IMR-90 (cell line): Measurements from ENCODE around the gene FOXK1. TPM values are rescaled to one million over a fixed set of nuclear protein-coding genes. Genes with fewer than 3 reads are reported as not detected.

Source experiments
- ATAC-seq: fragments of 200-7000 bp; cut with Tn5 transposase; 2 replicates; pipeline ENCODE4 v1.9.1; 2020; ENCODE audit warnings: low read depth, mild to moderate bottlenecking, moderate library complexity
- BruUV-seq: library from RNA; stranded (reverse); fragments of 400-500 nt; replicated peaks from 2 replicates; lab custom pipeline; 2021; lab: Mats Ljungman, UMichigan
- CTCF ChIA-PET: fragments of 300-600 bp; formaldehyde crosslinking; extraction: SDS; loops from one replicate; lab custom pipeline; 2021; ENCODE audit warnings: antibody characterized with exemption; lab: Yijun Ruan, JAX
- POLR2A ChIA-PET: fragments of 300-600 bp; sonication (Branson Sonifier 250); formaldehyde crosslinking; loops from one replicate; lab custom pipeline; 2022; ENCODE audit warnings: antibody characterized with exemption; ENCODE audit not compliant: unreplicated experiment; lab: Charles Lee
- DNase-seq: peaks from one replicate; pipeline ENCODE4 v3.0.0; 2013
- H2AFZ ChIP-seq: replicated peaks from 2 replicates; pipeline ENCODE3; 2013; ENCODE audit warnings: low read length, mild to moderate bottlenecking; ENCODE audit not compliant: poor library complexity
- H2AK5ac ChIP-seq: 2 replicates; pipeline ENCODE4 v1.6.1; 2013; ENCODE audit warnings: low read depth, low read length, inconsistent platforms
- H2AK9ac ChIP-seq: replicated peaks from 2 replicates; pipeline ENCODE3; 2013; ENCODE audit warnings: mild to moderate bottlenecking, low read depth, low read length, moderate library complexity; ENCODE audit not compliant: poor library complexity
- H2BK120ac ChIP-seq: 2 replicates; pipeline ENCODE4 v1.6.1; 2013; ENCODE audit warnings: low read depth, low read length, inconsistent platforms
- H2BK15ac ChIP-seq: 3 replicates; pipeline ENCODE4 v1.6.1; 2013; ENCODE audit warnings: low read depth, low read length, inconsistent platforms
- H2BK20ac ChIP-seq: 2 replicates; pipeline ENCODE4 v1.6.1; 2013; ENCODE audit warnings: low read depth, mild to moderate bottlenecking, inconsistent platforms, low read length, moderate library complexity
- H2BK5ac ChIP-seq: 2 replicates; pipeline ENCODE4 v1.6.1; 2013; ENCODE audit warnings: mild to moderate bottlenecking, low read depth, low read length, inconsistent platforms; ENCODE audit not compliant: poor library complexity, severe bottlenecking
- H3K14ac ChIP-seq: replicated peaks from 2 replicates; pipeline ENCODE4 v1.6.1; 2013; ENCODE audit warnings: low read depth, low read length, inconsistent platforms
- H3K18ac ChIP-seq: 2 replicates; pipeline ENCODE4 v1.6.1; 2013; ENCODE audit warnings: low read depth, low read length, control low read depth
- H3K23ac ChIP-seq: 2 replicates; pipeline ENCODE4 v1.6.1; 2013; ENCODE audit warnings: low read depth, low read length, inconsistent platforms
- H3K27ac ChIP-seq: 2 replicates; pipeline ENCODE4 v1.5.1; 2013; ENCODE audit warnings: mild to moderate bottlenecking, control low read depth, low read length; ENCODE audit not compliant: insufficient read depth
- H3K27me3 ChIP-seq: 2 replicates; pipeline ENCODE4 v1.6.1; 2013; ENCODE audit warnings: low read length; ENCODE audit not compliant: control insufficient read depth, insufficient read depth
- H3K36me3 ChIP-seq: 2 replicates; pipeline ENCODE4 v1.6.1; 2013; ENCODE audit warnings: low read length, mixed read lengths; ENCODE audit not compliant: control insufficient read depth, insufficient read depth
- H3K4ac ChIP-seq: 2 replicates; pipeline ENCODE4 v1.6.1; 2013; ENCODE audit warnings: low read depth, low read length, inconsistent platforms
- H3K4me1 ChIP-seq: 2 replicates; pipeline ENCODE4 v1.6.1; 2013; ENCODE audit warnings: low read length, mixed read lengths; ENCODE audit not compliant: control insufficient read depth, insufficient read depth
- H3K4me2 ChIP-seq: 2 replicates; pipeline ENCODE4 v1.6.1; 2013; ENCODE audit warnings: low read depth, mild to moderate bottlenecking, control low read depth, low read length, moderate library complexity
- H3K4me3 ChIP-seq: 2 replicates; pipeline ENCODE4 v1.5.1; 2013; ENCODE audit warnings: low read depth, mild to moderate bottlenecking, control low read depth, low read length, moderate library complexity; ENCODE audit not compliant: insufficient read depth
- H3K56ac ChIP-seq: 2 replicates; pipeline ENCODE4 v1.6.1; 2013; ENCODE audit warnings: low read length, inconsistent platforms; ENCODE audit not compliant: insufficient read depth; ENCODE audit errors: extremely low read depth
- H3K79me1 ChIP-seq, 2 experiments: 2 replicates each; pipeline ENCODE4 v1.6.1; 2013; ENCODE audit warnings: low read length in 2 of 2, inconsistent platforms in 1 of 2, low read depth in 1 of 2
- H3K9ac ChIP-seq: 2 replicates; pipeline ENCODE4 v1.6.1; 2013; ENCODE audit warnings: low read depth, low read length, control low read depth
- H3K9me1 ChIP-seq: 2 replicates; pipeline ENCODE4 v1.6.1; 2013; ENCODE audit warnings: low read length, inconsistent platforms; ENCODE audit not compliant: insufficient read depth
- H3K9me3 ChIP-seq: 2 replicates; pipeline ENCODE4 v1.6.1; 2013; ENCODE audit warnings: low read length; ENCODE audit not compliant: control insufficient read depth, insufficient read depth
- H4K20me1 ChIP-seq: 2 replicates; pipeline ENCODE4 v1.6.1; 2013; ENCODE audit warnings: low read length, inconsistent platforms; ENCODE audit not compliant: insufficient read depth
- H4K5ac ChIP-seq: 2 replicates; pipeline ENCODE4 v1.6.1; 2013; ENCODE audit warnings: mild to moderate bottlenecking, low read depth, low read length, control low read depth
- H4K8ac ChIP-seq, 2 experiments: 2 replicates each; pipeline ENCODE4 v1.6.1; 2013; ENCODE audit warnings: low read depth in 2 of 2, low read length in 2 of 2, control low read depth in 1 of 2, inconsistent platforms in 1 of 2
- H4K91ac ChIP-seq: 2 replicates; pipeline ENCODE4 v1.6.1; 2013; ENCODE audit warnings: low read depth, low read length, inconsistent platforms; ENCODE audit not compliant: insufficient read depth
- BHLHE40 ChIP-seq: fragments of 150-350 bp; IDR thresholded peaks from 2 replicates; pipeline ENCODE4 v1.6.1; 2016; ENCODE audit warnings: mild to moderate bottlenecking, low read depth, low read length
- CEBPB ChIP-seq: IDR thresholded peaks from 2 replicates; pipeline ENCODE4 v1.6.1; 2012; ENCODE audit warnings: low read depth, low read length, improper control_type of control experiment
- CHD1 ChIP-seq: IDR thresholded peaks from 2 replicates; pipeline ENCODE4 v1.6.1; 2012; ENCODE audit warnings: low read depth, low read length, improper control_type of control experiment
- CTCF ChIP-seq: conservative IDR thresholded peaks from 2 replicates; pipeline ENCODE4 v1.5.1; 2012; ENCODE audit warnings: mild to moderate bottlenecking, low read depth, low read length, improper control_type of control experiment
- FOS ChIP-seq: fragments of 150-350 bp; IDR thresholded peaks from 2 replicates; pipeline ENCODE4 v1.6.1; 2016; ENCODE audit warnings: low read depth, low read length
- MAFK ChIP-seq: IDR thresholded peaks from 2 replicates; pipeline ENCODE4 v1.6.1; 2012; ENCODE audit warnings: low read depth, low read length, improper control_type of control experiment
- MXI1 ChIP-seq: IDR thresholded peaks from 2 replicates; pipeline ENCODE4 v1.6.1; 2012; ENCODE audit warnings: low read depth, mild to moderate bottlenecking, low read length, moderate library complexity, borderline replicate concordance
- NFE2L2 ChIP-seq: fragments of 150-350 bp; IDR thresholded peaks from 2 replicates; pipeline ENCODE4 v1.6.1; 2016; ENCODE audit warnings: low read depth, mild to moderate bottlenecking, low read length
- POLR2A ChIP-seq: IDR thresholded peaks from 2 replicates; pipeline ENCODE4 v1.6.1; 2012; ENCODE audit warnings: mild to moderate bottlenecking, low read depth, low read length
- USF2 ChIP-seq: fragments of 150-350 bp; IDR thresholded peaks from 2 replicates; pipeline ENCODE4 v1.6.1; 2017; ENCODE audit warnings: mild to moderate bottlenecking, antibody characterized with exemption, low read length, low read depth
- WGBS, 2 experiments: methylation state at CpG; one replicate each; pipeline versions ENCODE4 v1.1.5 to v1.1.7; 2013; ENCODE audit warnings: missing lambda C conversion rate in 2 of 2; ENCODE audit not compliant: insufficient read length in 1 of 2; ENCODE audit errors: extremely low coverage in 2 of 2; 5-methylcytosine and 5-hydroxymethylcytosine counted together
- dilution Hi-C: fragments of 300-500 bp; cut with HindIII; formaldehyde crosslinking; loops from one replicate; pipeline ENCODE4 v1.14.3; 2018; ENCODE audit warnings: low sequenced_read_pairs; ENCODE audit not compliant: unreplicated experiment
- in situ Hi-C: fragments of 300-500 bp; cut with MboI; formaldehyde crosslinking; loops from 3 replicates; pipeline ENCODE4 v1.14.3; 2019; ENCODE audit warnings: low sequenced_read_pairs, inconsistent platforms, mixed read lengths
- intact Hi-C: fragments of 100-400 bp; cut with micrococcal nuclease; formaldehyde crosslinking; loops from 2 replicates; pipeline ENCODE4 v1.10.0; 2022
- polyA plus RNA-seq, 3 experiments: library from polyadenylated mRNA; depleted of rRNA; stranded (reverse); fragments of >200 nt; gene quantifications; 2 replicates each; pipeline ENCODE4 v1.2.3, GENCODE V29; 2012; ENCODE audit warnings: low replicate concordance in 1 of 3
- total RNA-seq: library from RNA; depleted of rRNA; stranded (reverse); fragments of >200 nt; gene quantifications from 2 replicates; pipeline ENCODE4 v1.2.3, GENCODE V29; 2012
- TF ChIP-seq, protein P1 (sequence below): fragments of 150-350 bp; IDR thresholded peaks from 2 replicates; pipeline ENCODE4 v1.6.1; 2016; ENCODE audit warnings: low read depth, mild to moderate bottlenecking, low read length, moderate library complexity, borderline replicate concordance

Gene FOXK1
- total and polyA plus RNA-seq, 2 of the 4 experiments (the other 2 are of a cell fraction) = 4.3 to 8.8 TPM

GRCh38 chr7:4803397-4804241 lies 121.5 kb downstream of the FOXK1 start (continued):
- TF ChIP-seq MAFK = no peak

DNA sequence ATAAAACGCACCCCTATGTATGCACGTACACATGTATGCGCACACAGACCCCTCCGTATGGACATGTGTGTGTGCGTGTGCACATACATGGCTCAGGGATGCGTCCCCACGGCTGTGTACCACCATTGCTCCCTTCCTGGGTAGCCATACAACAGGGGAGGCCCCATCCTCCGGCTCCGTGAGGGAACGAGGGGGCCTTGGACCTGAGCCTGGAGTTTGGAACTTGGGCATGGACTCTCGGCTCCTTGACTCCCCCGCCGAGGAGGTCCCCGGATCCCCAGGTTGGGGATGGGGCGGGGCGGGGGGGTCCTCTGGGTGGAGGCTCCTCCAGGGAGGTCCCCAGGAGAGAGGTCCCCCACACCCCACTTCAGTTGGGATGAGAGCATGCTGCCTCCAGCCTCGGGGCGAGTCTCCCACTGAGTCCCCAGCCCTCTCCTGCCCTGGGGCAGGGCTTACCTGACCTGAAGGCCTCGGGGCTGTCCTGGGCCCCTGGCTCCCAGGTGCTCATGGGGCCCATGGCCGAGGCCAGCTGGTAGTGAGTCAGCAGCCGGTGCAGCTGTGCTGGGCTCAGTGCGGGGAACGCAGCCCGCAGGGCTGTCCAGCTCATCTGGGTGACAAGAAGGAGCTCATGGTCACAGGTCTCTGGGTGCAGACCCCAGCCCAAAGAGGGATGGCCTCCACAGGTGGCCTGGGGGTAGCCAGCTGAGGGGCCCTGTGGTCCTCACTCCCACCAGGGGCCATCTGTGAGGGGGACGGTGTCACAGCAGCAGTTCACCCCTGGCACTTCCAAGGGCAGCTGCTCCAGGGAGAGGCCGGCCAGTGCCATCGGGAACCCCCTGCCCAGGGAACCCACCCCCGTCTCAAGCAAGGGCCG lies 123.3 kb downstream of the FOXK1 start:
- no peak overlapping the region for H3K14ac ChIP-seq
- H3K4me2 ChIP-seq = no peak overlapping the region
- H3K4ac ChIP-seq = no peak overlapping the region
- in situ Hi-C loops = no loop called here
- no peak overlapping the region for H3K4me3 ChIP-seq
- no peak for ATAC-seq
- H2AK5ac ChIP-seq = no peak overlapping the region
- no peak overlapping the region for H2BK15ac ChIP-seq
- H3K27me3 ChIP-seq = peaks cover 16% of the 10 kb centered on the region
- H4K20me1 ChIP-seq = no peaks in the 10 kb centered on the region
- no peak for DNase-seq
- H2AFZ ChIP-seq = no peak overlapping the region
- H3K56ac ChIP-seq = no peak overlapping the region
- H4K91ac ChIP-seq = no peak overlapping the region
- no peak overlapping the region for H2AK9ac ChIP-seq
- no TSS peak for BruUV-seq
- no peak overlapping the region for H3K9ac ChIP-seq
- no peaks in the 10 kb centered on the region for H3K4me1 ChIP-seq
- H3K18ac ChIP-seq = no peak overlapping the region
- H2BK20ac ChIP-seq = no peak overlapping the region
- 84% methylated on average over 10 of the region's 29 CpGs; no CpG with 5 or more reads in 1 of the 2 experiments for WGBS, 2 experiments
- H3K36me3 ChIP-seq = no peaks in the 10 kb centered on the region
- H3K9me3 ChIP-seq = no peaks in the 10 kb centered on the region
- no peaks in the 10 kb centered on the region for H3K9me1 ChIP-seq
- no peaks in the 10 kb centered on the region for H3K79me1 ChIP-seq
- no peak overlapping the region for H2BK5ac ChIP-seq
- H3K23ac ChIP-seq = no peak overlapping the region
- no peak overlapping the region for H3K27ac ChIP-seq
- ChIA-PET POLR2A (no interaction called here), CTCF (interaction anchor here (0.5 to 0.8 kb wide), 2 partner anchors 8 to 168 kb away, joined by 3 read pairs; no protein-coding TSS in a partner anchor)
- H4K5ac ChIP-seq = no peak overlapping the region
- intact Hi-C loops = no loop called here
- dilution Hi-C loops = no loop called here
- no peak overlapping the region for H4K8ac ChIP-seq
- H2BK120ac ChIP-seq = no peak overlapping the region
- TF ChIP-seq CHD1 (no peak), FOS (no peak), POLR2A (no peak), USF2 (no peak), NFE2L2 (no peak), CTCF (no peak), CEBPB (no peak), MXI1 (no peak), BHLHE40 (no peak)
- TF ChIP-seq, protein P1, sequence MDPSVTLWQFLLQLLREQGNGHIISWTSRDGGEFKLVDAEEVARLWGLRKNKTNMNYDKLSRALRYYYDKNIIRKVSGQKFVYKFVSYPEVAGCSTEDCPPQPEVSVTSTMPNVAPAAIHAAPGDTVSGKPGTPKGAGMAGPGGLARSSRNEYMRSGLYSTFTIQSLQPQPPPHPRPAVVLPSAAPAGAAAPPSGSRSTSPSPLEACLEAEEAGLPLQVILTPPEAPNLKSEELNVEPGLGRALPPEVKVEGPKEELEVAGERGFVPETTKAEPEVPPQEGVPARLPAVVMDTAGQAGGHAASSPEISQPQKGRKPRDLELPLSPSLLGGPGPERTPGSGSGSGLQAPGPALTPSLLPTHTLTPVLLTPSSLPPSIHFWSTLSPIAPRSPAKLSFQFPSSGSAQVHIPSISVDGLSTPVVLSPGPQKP = no peak
